ENCODE results near the gene ACTN3. TPM values are rescaled to one million over a fixed set of nuclear protein-coding genes. Genes with fewer than 3 reads are reported as not detected.

The ACTN3 gene
- total RNA-seq, 1 experiment from 2014 or later, result 18.5 TPM

DNA sequence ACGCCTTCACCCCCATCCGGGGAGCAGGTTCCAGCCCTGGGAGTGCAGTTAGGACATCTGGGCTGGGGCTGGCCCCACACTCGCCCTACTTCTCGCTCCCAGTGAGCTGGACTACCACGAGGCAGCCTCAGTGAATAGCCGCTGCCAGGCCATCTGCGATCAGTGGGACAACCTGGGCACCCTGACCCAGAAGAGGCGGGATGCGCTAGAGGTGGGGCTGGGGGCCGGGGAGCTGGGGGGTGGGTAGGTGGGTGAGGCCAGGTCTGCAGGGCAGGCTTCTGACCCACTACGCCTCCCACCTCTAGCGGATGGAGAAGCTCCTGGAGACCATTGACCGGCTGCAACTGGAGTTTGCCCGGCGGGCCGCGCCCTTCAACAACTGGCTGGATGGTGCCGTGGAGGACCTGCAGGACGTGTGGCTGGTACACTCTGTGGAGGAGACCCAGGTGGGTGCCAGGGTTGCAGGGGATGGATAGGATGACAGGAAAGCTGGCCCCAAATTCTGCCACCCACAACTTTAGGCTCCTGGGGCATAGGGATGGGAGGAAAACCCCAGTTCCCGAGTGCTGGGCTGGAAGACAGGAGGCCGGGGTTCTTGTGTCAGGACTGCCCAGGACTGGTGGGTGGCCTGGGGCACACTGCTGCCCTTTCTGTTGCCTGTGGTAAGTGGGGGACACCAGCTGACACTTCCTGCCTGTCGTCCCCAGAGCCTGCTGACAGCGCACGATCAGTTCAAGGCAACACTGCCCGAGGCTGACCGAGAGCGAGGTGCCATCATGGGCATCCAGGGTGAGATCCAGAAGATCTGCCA, 13.4 kb downstream of the ACTN3 start:
- POLR2A ChIA-PET, result interaction anchor here (0.6 kb wide), 1 partner anchor 371 kb away, joined by 8 read pairs; no protein-coding TSS in a partner anchor

More for the DNA sequence above, 13.4 kb downstream of the ACTN3 start:
- ATAC-seq, result no peak
- no peaks in the 10 kb centered on the region for H3K9me3 Mint-ChIP-seq
- peaks cover 6% of the 10 kb centered on the region for H3K27me3 Mint-ChIP-seq (ENCODE audit: low read depth)
- peaks cover 26% of the 10 kb centered on the region for H3K36me3 Mint-ChIP-seq
- H3K27ac Mint-ChIP-seq, result no peak overlapping the region
- no peak for TF ChIP-seq TEAD1 (CRISPR knock-in tag; IDR thresholded peaks at IDR 0.05)
- TF ChIP-seq, protein P1, sequence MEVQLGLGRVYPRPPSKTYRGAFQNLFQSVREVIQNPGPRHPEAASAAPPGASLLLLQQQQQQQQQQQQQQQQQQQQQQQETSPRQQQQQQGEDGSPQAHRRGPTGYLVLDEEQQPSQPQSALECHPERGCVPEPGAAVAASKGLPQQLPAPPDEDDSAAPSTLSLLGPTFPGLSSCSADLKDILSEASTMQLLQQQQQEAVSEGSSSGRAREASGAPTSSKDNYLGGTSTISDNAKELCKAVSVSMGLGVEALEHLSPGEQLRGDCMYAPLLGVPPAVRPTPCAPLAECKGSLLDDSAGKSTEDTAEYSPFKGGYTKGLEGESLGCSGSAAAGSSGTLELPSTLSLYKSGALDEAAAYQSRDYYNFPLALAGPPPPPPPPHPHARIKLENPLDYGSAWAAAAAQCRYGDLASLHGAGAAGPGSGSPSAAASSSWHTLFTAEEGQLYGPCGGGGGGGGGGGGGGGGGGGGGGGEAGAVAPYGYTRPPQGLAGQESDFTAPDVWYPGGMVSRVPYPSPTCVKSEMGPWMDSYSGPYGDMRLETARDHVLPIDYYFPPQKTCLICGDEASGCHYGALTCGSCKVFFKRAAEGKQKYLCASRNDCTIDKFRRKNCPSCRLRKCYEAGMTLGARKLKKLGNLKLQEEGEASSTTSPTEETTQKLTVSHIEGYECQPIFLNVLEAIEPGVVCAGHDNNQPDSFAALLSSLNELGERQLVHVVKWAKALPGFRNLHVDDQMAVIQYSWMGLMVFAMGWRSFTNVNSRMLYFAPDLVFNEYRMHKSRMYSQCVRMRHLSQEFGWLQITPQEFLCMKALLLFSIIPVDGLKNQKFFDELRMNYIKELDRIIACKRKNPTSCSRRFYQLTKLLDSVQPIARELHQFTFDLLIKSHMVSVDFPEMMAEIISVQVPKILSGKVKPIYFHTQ (CRISPR knock-in tag; IDR thresholded peaks at IDR 0.05), result no peak
- no peak for TF ChIP-seq SMAD4 (CRISPR knock-in tag; IDR thresholded peaks at IDR 0.05)
- TF ChIP-seq PRRX2 (CRISPR knock-in tag; IDR thresholded peaks at IDR 0.05), result no peak
- TF ChIP-seq, protein P2, sequence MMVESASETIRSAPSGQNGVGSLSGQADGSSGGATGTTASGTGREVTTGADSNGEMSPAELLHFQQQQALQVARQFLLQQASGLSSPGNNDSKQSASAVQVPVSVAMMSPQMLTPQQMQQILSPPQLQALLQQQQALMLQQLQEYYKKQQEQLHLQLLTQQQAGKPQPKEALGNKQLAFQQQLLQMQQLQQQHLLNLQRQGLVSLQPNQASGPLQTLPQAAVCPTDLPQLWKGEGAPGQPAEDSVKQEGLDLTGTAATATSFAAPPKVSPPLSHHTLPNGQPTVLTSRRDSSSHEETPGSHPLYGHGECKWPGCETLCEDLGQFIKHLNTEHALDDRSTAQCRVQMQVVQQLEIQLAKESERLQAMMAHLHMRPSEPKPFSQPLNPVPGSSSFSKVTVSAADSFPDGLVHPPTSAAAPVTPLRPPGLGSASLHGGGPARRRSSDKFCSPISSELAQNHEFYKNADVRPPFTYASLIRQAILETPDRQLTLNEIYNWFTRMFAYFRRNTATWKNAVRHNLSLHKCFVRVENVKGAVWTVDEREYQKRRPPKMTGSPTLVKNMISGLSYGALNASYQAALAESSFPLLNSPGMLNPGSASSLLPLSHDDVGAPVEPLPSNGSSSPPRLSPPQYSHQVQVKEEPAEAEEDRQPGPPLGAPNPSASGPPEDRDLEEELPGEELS (CRISPR knock-in tag; IDR thresholded peaks at IDR 0.05), result no peak
- TF ChIP-seq GRHL2 (CRISPR knock-in tag; IDR thresholded peaks at IDR 0.05; ENCODE audit: insufficient replicate concordance, severe bottlenecking), result no peak
- TF ChIP-seq MYBL2 (CRISPR knock-in tag; IDR thresholded peaks at IDR 0.05), result no peak
- TF ChIP-seq CREM (CRISPR knock-in tag; IDR thresholded peaks at IDR 0.05), result no peak
- TF ChIP-seq, protein P3, sequence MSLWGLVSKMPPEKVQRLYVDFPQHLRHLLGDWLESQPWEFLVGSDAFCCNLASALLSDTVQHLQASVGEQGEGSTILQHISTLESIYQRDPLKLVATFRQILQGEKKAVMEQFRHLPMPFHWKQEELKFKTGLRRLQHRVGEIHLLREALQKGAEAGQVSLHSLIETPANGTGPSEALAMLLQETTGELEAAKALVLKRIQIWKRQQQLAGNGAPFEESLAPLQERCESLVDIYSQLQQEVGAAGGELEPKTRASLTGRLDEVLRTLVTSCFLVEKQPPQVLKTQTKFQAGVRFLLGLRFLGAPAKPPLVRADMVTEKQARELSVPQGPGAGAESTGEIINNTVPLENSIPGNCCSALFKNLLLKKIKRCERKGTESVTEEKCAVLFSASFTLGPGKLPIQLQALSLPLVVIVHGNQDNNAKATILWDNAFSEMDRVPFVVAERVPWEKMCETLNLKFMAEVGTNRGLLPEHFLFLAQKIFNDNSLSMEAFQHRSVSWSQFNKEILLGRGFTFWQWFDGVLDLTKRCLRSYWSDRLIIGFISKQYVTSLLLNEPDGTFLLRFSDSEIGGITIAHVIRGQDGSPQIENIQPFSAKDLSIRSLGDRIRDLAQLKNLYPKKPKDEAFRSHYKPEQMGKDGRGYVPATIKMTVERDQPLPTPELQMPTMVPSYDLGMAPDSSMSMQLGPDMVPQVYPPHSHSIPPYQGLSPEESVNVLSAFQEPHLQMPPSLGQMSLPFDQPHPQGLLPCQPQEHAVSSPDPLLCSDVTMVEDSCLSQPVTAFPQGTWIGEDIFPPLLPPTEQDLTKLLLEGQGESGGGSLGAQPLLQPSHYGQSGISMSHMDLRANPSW (CRISPR knock-in tag; conservative IDR thresholded peaks at IDR 0.05; ENCODE audit: low read depth), result no peak
- TF ChIP-seq RELA (CRISPR knock-in tag; IDR thresholded peaks at IDR 0.05; ENCODE audit: borderline replicate concordance), result no peak
- no peak for TF ChIP-seq NFE2L1 (CRISPR knock-in tag; IDR thresholded peaks at IDR 0.05)
- TF ChIP-seq, protein P4, sequence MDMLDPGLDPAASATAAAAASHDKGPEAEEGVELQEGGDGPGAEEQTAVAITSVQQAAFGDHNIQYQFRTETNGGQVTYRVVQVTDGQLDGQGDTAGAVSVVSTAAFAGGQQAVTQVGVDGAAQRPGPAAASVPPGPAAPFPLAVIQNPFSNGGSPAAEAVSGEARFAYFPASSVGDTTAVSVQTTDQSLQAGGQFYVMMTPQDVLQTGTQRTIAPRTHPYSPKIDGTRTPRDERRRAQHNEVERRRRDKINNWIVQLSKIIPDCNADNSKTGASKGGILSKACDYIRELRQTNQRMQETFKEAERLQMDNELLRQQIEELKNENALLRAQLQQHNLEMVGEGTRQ (CRISPR knock-in tag; IDR thresholded peaks at IDR 0.05), result no peak
- TF ChIP-seq MXD4 (CRISPR knock-in tag; IDR thresholded peaks at IDR 0.05; ENCODE audit: borderline replicate concordance), result no peak
- TF ChIP-seq CREB1 (CRISPR knock-in tag; IDR thresholded peaks at IDR 0.05), result no peak
- TF ChIP-seq, protein P5, sequence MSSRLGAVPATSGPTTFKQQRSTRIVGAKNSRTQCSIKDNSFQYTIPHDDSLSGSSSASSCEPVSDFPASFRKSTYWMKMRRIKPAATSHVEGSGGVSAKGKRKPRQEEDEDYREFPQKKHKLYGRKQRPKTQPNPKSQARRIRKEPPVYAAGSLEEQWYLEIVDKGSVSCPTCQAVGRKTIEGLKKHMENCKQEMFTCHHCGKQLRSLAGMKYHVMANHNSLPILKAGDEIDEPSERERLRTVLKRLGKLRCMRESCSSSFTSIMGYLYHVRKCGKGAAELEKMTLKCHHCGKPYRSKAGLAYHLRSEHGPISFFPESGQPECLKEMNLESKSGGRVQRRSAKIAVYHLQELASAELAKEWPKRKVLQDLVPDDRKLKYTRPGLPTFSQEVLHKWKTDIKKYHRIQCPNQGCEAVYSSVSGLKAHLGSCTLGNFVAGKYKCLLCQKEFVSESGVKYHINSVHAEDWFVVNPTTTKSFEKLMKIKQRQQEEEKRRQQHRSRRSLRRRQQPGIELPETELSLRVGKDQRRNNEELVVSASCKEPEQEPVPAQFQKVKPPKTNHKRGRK (CRISPR knock-in tag; IDR thresholded peaks at IDR 0.05; ENCODE audit: borderline replicate concordance), result no peak
- TF ChIP-seq, protein P6, sequence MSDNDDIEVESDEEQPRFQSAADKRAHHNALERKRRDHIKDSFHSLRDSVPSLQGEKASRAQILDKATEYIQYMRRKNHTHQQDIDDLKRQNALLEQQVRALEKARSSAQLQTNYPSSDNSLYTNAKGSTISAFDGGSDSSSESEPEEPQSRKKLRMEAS (CRISPR knock-in tag; IDR thresholded peaks at IDR 0.05), result no peak
- no peak for TF ChIP-seq FOXJ3 (CRISPR knock-in tag; IDR thresholded peaks at IDR 0.05; ENCODE audit: borderline replicate concordance)
- TF ChIP-seq ZNF423 (CRISPR knock-in tag; IDR thresholded peaks at IDR 0.05), result no peak
- TF ChIP-seq, protein P7, sequence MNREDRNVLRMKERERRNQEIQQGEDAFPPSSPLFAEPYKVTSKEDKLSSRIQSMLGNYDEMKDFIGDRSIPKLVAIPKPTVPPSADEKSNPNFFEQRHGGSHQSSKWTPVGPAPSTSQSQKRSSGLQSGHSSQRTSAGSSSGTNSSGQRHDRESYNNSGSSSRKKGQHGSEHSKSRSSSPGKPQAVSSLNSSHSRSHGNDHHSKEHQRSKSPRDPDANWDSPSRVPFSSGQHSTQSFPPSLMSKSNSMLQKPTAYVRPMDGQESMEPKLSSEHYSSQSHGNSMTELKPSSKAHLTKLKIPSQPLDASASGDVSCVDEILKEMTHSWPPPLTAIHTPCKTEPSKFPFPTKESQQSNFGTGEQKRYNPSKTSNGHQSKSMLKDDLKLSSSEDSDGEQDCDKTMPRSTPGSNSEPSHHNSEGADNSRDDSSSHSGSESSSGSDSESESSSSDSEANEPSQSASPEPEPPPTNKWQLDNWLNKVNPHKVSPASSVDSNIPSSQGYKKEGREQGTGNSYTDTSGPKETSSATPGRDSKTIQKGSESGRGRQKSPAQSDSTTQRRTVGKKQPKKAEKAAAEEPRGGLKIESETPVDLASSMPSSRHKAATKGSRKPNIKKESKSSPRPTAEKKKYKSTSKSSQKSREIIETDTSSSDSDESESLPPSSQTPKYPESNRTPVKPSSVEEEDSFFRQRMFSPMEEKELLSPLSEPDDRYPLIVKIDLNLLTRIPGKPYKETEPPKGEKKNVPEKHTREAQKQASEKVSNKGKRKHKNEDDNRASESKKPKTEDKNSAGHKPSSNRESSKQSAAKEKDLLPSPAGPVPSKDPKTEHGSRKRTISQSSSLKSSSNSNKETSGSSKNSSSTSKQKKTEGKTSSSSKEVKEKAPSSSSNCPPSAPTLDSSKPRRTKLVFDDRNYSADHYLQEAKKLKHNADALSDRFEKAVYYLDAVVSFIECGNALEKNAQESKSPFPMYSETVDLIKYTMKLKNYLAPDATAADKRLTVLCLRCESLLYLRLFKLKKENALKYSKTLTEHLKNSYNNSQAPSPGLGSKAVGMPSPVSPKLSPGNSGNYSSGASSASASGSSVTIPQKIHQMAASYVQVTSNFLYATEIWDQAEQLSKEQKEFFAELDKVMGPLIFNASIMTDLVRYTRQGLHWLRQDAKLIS (CRISPR knock-in tag; IDR thresholded peaks at IDR 0.05; ENCODE audit: borderline replicate concordance), result no peak
- no peak for TF ChIP-seq SP1 (CRISPR knock-in tag; conservative IDR thresholded peaks at IDR 0.05)
- H3K4me1 Mint-ChIP-seq, result no peaks in the 10 kb centered on the region
- CTCF ChIA-PET, result interaction anchor here (0.6 to 1.6 kb wide), 9 partner anchors 8 to 751 kb away, joined by 3 to 11 read pairs (median 4); partner anchors contain the start of genes ACTN3, CTSF, MRPL11 and RBM4B
- H3K4me3 Mint-ChIP-seq, result no peak overlapping the region
- DNase-seq (ENCODE audit: low spot score), result no peak
